SU-DHL-6 (cell line): ENCODE measurements around the gene BDKRB2.

ENCODE experiments used
- EZH2phosphoT487 ChIP-seq: fragments of 200-600 bp; sonication (generic), shearing (Covaris generic); conservative IDR thresholded peaks from 2 replicates; pipeline ENCODE4 v1.6.1; 2018; ENCODE audit warnings: mild to moderate bottlenecking, antibody characterized with exemption, low read length, moderate library complexity, mixed read lengths
- TF ChIP-seq, protein P1 (sequence below): fragments of 200-600 bp; sonication (generic); IDR thresholded peaks from one replicate; pipeline ENCODE4 v1.5.1; 2017; ENCODE audit warnings: antibody characterized with exemption, mild to moderate bottlenecking, low read length, moderate library complexity; ENCODE audit not compliant: insufficient read depth, poor library complexity, severe bottlenecking

DNA sequence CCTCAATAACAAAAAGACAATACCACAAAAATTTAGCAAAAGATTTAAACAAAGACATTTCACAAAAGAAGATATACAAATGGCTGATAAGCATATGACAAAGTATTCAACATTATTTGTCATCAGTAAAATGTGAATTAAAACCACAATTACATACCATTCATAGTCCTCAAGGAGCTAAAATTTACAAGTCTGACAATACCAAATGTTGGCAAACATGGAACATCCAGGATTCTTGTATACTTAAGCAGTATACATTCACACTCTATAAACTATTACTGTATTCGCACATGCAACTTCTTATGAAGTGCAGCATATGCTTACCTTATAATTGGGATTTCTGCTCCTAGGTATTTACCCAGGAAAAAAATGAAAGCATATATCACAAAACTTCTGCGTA is 49.7 kb upstream of the BDKRB2 start:
- TF ChIP-seq, protein P1, sequence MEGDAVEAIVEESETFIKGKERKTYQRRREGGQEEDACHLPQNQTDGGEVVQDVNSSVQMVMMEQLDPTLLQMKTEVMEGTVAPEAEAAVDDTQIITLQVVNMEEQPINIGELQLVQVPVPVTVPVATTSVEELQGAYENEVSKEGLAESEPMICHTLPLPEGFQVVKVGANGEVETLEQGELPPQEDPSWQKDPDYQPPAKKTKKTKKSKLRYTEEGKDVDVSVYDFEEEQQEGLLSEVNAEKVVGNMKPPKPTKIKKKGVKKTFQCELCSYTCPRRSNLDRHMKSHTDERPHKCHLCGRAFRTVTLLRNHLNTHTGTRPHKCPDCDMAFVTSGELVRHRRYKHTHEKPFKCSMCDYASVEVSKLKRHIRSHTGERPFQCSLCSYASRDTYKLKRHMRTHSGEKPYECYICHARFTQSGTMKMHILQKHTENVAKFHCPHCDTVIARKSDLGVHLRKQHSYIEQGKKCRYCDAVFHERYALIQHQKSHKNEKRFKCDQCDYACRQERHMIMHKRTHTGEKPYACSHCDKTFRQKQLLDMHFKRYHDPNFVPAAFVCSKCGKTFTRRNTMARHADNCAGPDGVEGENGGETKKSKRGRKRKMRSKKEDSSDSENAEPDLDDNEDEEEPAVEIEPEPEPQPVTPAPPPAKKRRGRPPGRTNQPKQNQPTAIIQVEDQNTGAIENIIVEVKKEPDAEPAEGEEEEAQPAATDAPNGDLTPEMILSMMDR: no peak
- TF ChIP-seq EZH2phosphoT487: no peak
